Caco-2 (cell line): ENCODE data around the gene RAB11FIP4. TPM values are rescaled to one million over a fixed set of nuclear protein-coding genes. Genes with fewer than 3 reads are reported as not detected.

Experiments used
- BruUV-seq: library from RNA; stranded (reverse); fragments of 400-500 nt; replicated peaks from 2 replicates; lab custom pipeline; 2021; lab: Mats Ljungman, UMichigan
- CTCF ChIA-PET: fragments of 300-600 bp; sonication (Branson Sonifier 250); formaldehyde crosslinking; loops from one replicate; lab custom pipeline; 2022; ENCODE audit warnings: antibody characterized with exemption; lab: Charles Lee
- POLR2A ChIA-PET: fragments of 300-600 bp; sonication (Branson Sonifier 250); formaldehyde crosslinking; loops from one replicate; lab custom pipeline; 2022; ENCODE audit warnings: antibody characterized with exemption; lab: Charles Lee
- DNase-seq, 2 experiments: peaks; one replicate each; pipeline versions ENCODE4 v3.0.0 to v3.0.0-alpha.2; 2020 to 2022
- H3K27me3 ChIP-seq: replicated peaks from 2 replicates; pipeline ENCODE4 v1.6.0; 2011; ENCODE audit warnings: low read length; ENCODE audit not compliant: control insufficient read depth, insufficient read depth
- H3K36me3 ChIP-seq: 2 replicates; pipeline ENCODE4 v1.5.1; 2011; ENCODE audit warnings: low read length; ENCODE audit not compliant: control insufficient read depth, insufficient read depth
- H3K4me1 ChIP-seq: fragments of 250-450 bp; sonication (Bioruptor Pico); 2 replicates; pipeline ENCODE4 v1.5.1; 2020; ENCODE audit warnings: mild to moderate bottlenecking
- H3K4me3 ChIP-seq: 2 replicates; pipeline ENCODE4 v1.5.1; 2011; ENCODE audit warnings: low read depth, mild to moderate bottlenecking, control low read depth, low read length
- H3K9me3 ChIP-seq: fragments of 250-450 bp; sonication (Bioruptor Pico); 2 replicates; pipeline ENCODE4 v1.5.1; 2020; ENCODE audit warnings: mild to moderate bottlenecking, moderate library complexity
- H3K27ac Mint-ChIP-seq: one replicate; pipeline ENCODE4 v1.8.0; 2022; ENCODE audit warnings: mixed read lengths; ENCODE audit not compliant: unreplicated experiment
- H3K27me3 Mint-ChIP-seq: one replicate; pipeline ENCODE4 v1.8.0; 2022; ENCODE audit warnings: mixed read lengths; ENCODE audit not compliant: insufficient read depth, unreplicated experiment
- H3K36me3 Mint-ChIP-seq: one replicate; pipeline ENCODE4 v1.8.0; 2022; ENCODE audit warnings: mild to moderate bottlenecking, mixed read lengths; ENCODE audit not compliant: insufficient read depth, unreplicated experiment
- H3K4me1 Mint-ChIP-seq: one replicate; pipeline ENCODE4 v1.8.0; 2022; ENCODE audit warnings: low read depth, mixed read lengths; ENCODE audit not compliant: unreplicated experiment
- H3K4me3 Mint-ChIP-seq: one replicate; pipeline ENCODE4 v1.8.0; 2022; ENCODE audit warnings: mild to moderate bottlenecking, moderate library complexity, mixed read lengths; ENCODE audit not compliant: unreplicated experiment
- H3K9me3 Mint-ChIP-seq: one replicate; pipeline ENCODE4 v1.8.0; 2022; ENCODE audit warnings: mixed read lengths; ENCODE audit not compliant: unreplicated experiment
- CTCF ChIP-seq, 2 experiments: fragments of 200-600 bp in 1 of 2; IDR thresholded peaks; 1 replicate in 1 of 2; 2 replicates in 1 of 2; pipeline versions ENCODE4 v1.5.1 to v1.8.0; 2011 to 2022; ENCODE audit warnings: antibody characterized with exemption in 1 of 2, control low read depth in 1 of 2, inconsistent platforms in 1 of 2, low read depth in 1 of 2, low read length in 1 of 2, mild to moderate bottlenecking in 1 of 2, moderate library complexity in 1 of 2; ENCODE audit not compliant: insufficient read depth in 1 of 2, severe bottlenecking in 1 of 2, unreplicated experiment in 1 of 2
- intact Hi-C: fragments of 100-400 bp; cut with micrococcal nuclease; formaldehyde crosslinking; loops from one replicate; pipeline ENCODE4 v1.10.0; 2022; ENCODE audit not compliant: unreplicated experiment
- total RNA-seq: library from RNA; stranded (reverse); gene quantifications from 2 replicates; pipeline ENCODE4 v1.2.3, GENCODE V29; 2022

The RAB11FIP4 gene
- total RNA-seq, 1 experiment from 2014 or later: 90.3 TPM

GRCh38 chr17:31433811-31434726 is 42.6 kb downstream of the RAB11FIP4 start:
- Mint-ChIP-seq H3K27me3 (no peaks in the 10 kb centered on the region), H3K27ac (no peak overlapping the region), H3K9me3 (no peaks in the 10 kb centered on the region), H3K4me1 (peaks cover 6% of the 10 kb centered on the region), H3K36me3 (no peaks in the 10 kb centered on the region), H3K4me3 (no peak overlapping the region)
- ChIA-PET CTCF (interaction anchor here (0.7 to 2.0 kb wide), 3 partner anchors 41 to 83 kb away, joined by 3 to 8 read pairs (median 6); no protein-coding TSS in a partner anchor), POLR2A (no interaction called here)
- H3K4me3 ChIP-seq: no peak overlapping the region
- 0 out of 2 replicates have a peak, but pooled peaks cover 9% of the 10 kb centered on the region for H3K4me1 ChIP-seq
- intact Hi-C loops: no loop called here
- DNase-seq: no peak
- no peaks in the 10 kb centered on the region for H3K36me3 ChIP-seq
- H3K27me3 ChIP-seq: no peaks in the 10 kb centered on the region
- BruUV-seq: no TSS peak
- H3K9me3 ChIP-seq: no peaks in the 10 kb centered on the region
- TF ChIP-seq CTCF (IDR thresholded peaks at IDR 0.05; ENCODE audit: insufficient read depth in 1 of 2, low read depth in 1 of 2, low read length in 1 of 2, severe bottlenecking in 1 of 2, unreplicated experiment in 1 of 2): no peak

- Histone ChIP-seq H3K27me3 (no peaks in the 10 kb centered on the region), H3K4me1 (0 out of 2 replicates have a peak, but pooled peaks cover 9% of the 10 kb centered on the region), H3K36me3 (no peaks in the 10 kb centered on the region), H3K4me3 (no peak overlapping the region), H3K9me3 (no peaks in the 10 kb centered on the region)
- ChIA-PET CTCF (interaction anchor here (2.0 kb wide), 1 partner anchor 83 kb away, joined by 6 read pairs; no protein-coding TSS in a partner anchor), POLR2A (no interaction called here)
- no peaks in the 10 kb centered on the region for H3K27me3 Mint-ChIP-seq
- H3K27ac Mint-ChIP-seq: no peak overlapping the region
- no peak for DNase-seq
- no peaks in the 10 kb centered on the region for H3K36me3 Mint-ChIP-seq
- no peak overlapping the region for H3K4me3 Mint-ChIP-seq
- intact Hi-C loops: loop anchor here (5.0 kb wide), 1 partner anchor 53 kb away; no protein-coding TSS in a partner anchor
- no peak for TF ChIP-seq CTCF (IDR thresholded peaks at IDR 0.05; ENCODE audit: insufficient read depth in 1 of 2, low read depth in 1 of 2, low read length in 1 of 2, severe bottlenecking in 1 of 2, unreplicated experiment in 1 of 2)
- H3K4me1 Mint-ChIP-seq: peaks cover 6% of the 10 kb centered on the region
- H3K9me3 Mint-ChIP-seq: no peaks in the 10 kb centered on the region
- no TSS peak for BruUV-seq
These were observed 43.2 kb downstream of the RAB11FIP4 start for GRCh38 chr17:31434727-31435050.

GRCh38 chr17:31435581-31435980 is 44.1 kb downstream of the RAB11FIP4 start:
- ChIA-PET POLR2A (no interaction called here), CTCF (interaction anchor here (2.0 kb wide), 1 partner anchor 82 kb away, joined by 6 read pairs; no protein-coding TSS in a partner anchor)
- Mint-ChIP-seq H3K9me3 (no peaks in the 10 kb centered on the region), H3K27me3 (no peaks in the 10 kb centered on the region), H3K4me1 (peaks cover 6% of the 10 kb centered on the region), H3K4me3 (no peak overlapping the region), H3K36me3 (no peaks in the 10 kb centered on the region), H3K27ac (no peak overlapping the region)
- no peaks in the 10 kb centered on the region for H3K9me3 ChIP-seq
- intact Hi-C loops: loop anchor here (5.0 kb wide), 1 partner anchor 52 kb away; no protein-coding TSS in a partner anchor
- 0 out of 2 replicates have a peak, but pooled peaks cover 9% of the 10 kb centered on the region for H3K4me1 ChIP-seq
- no peak for DNase-seq
- BruUV-seq: no TSS peak
- H3K4me3 ChIP-seq: no peak overlapping the region
- H3K27me3 ChIP-seq: no peaks in the 10 kb centered on the region
- TF ChIP-seq CTCF (IDR thresholded peaks at IDR 0.05; ENCODE audit: insufficient read depth in 1 of 2, low read depth in 1 of 2, low read length in 1 of 2, severe bottlenecking in 1 of 2, unreplicated experiment in 1 of 2): no peak
- no peaks in the 10 kb centered on the region for H3K36me3 ChIP-seq
